PC-9 (cell line): Measurements from ENCODE around the gene IGF1. TPM values are rescaled to one million over a fixed set of nuclear protein-coding genes. Genes with fewer than 3 reads are reported as not detected.
"Not testable (repeated sequence)": the region's sequence is repeated elsewhere in the genome, so short reads cannot be mapped to it uniquely, and the experiment has no call there.

Source experiments
- BruUV-seq: library from RNA; stranded (reverse); fragments of 400-500 nt; replicated peaks from 2 replicates; lab custom pipeline; 2021; lab: Mats Ljungman, UMichigan
- CTCF ChIA-PET: fragments of 300-600 bp; sonication (Branson Sonifier 250); formaldehyde crosslinking; loops from one replicate; lab custom pipeline; 2022; ENCODE audit warnings: antibody characterized with exemption; lab: Charles Lee
- POLR2A ChIA-PET: fragments of 300-600 bp; sonication (Branson Sonifier 250); formaldehyde crosslinking; loops from one replicate; lab custom pipeline; 2022; ENCODE audit warnings: antibody characterized with exemption; ENCODE audit not compliant: unreplicated experiment; lab: Charles Lee
- DNase-seq, 2 experiments: peaks; one replicate each; pipeline versions ENCODE4 v3.0.0 to v3.0.0-alpha.2; 2015 to 2022; ENCODE audit warnings: mixed read lengths in 1 of 2
- H2AFZ ChIP-seq: fragments of 200-600 bp; sonication (generic); 2 replicates; pipeline ENCODE4 v1.8.1; 2017; ENCODE audit warnings: antibody characterized with exemption
- H3F3A ChIP-seq: fragments of 200-600 bp; sonication (generic); 2 replicates; pipeline ENCODE4 v1.8.1; 2017; ENCODE audit warnings: antibody characterized with exemption, mild to moderate bottlenecking, low read depth; ENCODE audit not compliant: insufficient read depth
- H3K27ac ChIP-seq: fragments of 200-600 bp; sonication (generic); 2 replicates; pipeline ENCODE4 v1.6.1; 2016; ENCODE audit warnings: mixed run types
- H3K27me3 ChIP-seq: fragments of 200-600 bp; sonication (generic); 2 replicates; pipeline ENCODE4 v1.6.1; 2016; ENCODE audit warnings: low read depth, mixed run types; ENCODE audit not compliant: insufficient read depth
- H3K36me3 ChIP-seq: fragments of 200-600 bp; sonication (generic); 2 replicates; pipeline ENCODE4 v1.6.1; 2016; ENCODE audit warnings: low read depth, mixed run types
- H3K4me1 ChIP-seq: fragments of 200-600 bp; sonication (generic); replicated peaks from 2 replicates; pipeline ENCODE4 v1.6.1; 2016; ENCODE audit warnings: mixed run types; ENCODE audit not compliant: insufficient read depth
- H3K4me2 ChIP-seq: fragments of 200-600 bp; sonication (generic); 2 replicates; pipeline ENCODE4 v1.6.1; 2017; ENCODE audit warnings: mixed run types
- H3K4me3 ChIP-seq: fragments of 200-600 bp; sonication (generic); 2 replicates; pipeline ENCODE4 v1.6.1; 2016; ENCODE audit warnings: mixed run types
- H3K79me2 ChIP-seq: fragments of 200-600 bp; sonication (generic); 2 replicates; pipeline ENCODE4 v1.6.1; 2017; ENCODE audit warnings: low read depth, mixed run types
- H3K9me2 ChIP-seq: fragments of 200-600 bp; sonication (generic); 2 replicates; pipeline ENCODE4 v1.8.1; 2017; ENCODE audit warnings: mild to moderate bottlenecking; ENCODE audit not compliant: insufficient read depth
- H3K9me3 ChIP-seq: fragments of 200-600 bp; sonication (generic); 2 replicates; pipeline ENCODE4 v1.8.1; 2016; ENCODE audit warnings: low read depth; ENCODE audit not compliant: insufficient read depth
- H4K20me1 ChIP-seq: fragments of 200-600 bp; sonication (generic); 2 replicates; pipeline ENCODE4 v1.8.1; 2017; ENCODE audit not compliant: insufficient read depth
- CTCF ChIP-seq: fragments of 200-600 bp; sonication (generic); conservative IDR thresholded peaks from 2 replicates; pipeline ENCODE4 v1.6.1; 2017; ENCODE audit warnings: mixed run types, antibody characterized with exemption, mild to moderate bottlenecking, moderate library complexity
- EZH2 ChIP-seq: fragments of 200-600 bp; sonication (generic); IDR thresholded peaks from 2 replicates; pipeline ENCODE4 v1.8.0; 2017; ENCODE audit warnings: antibody characterized with exemption, low read depth
- intact Hi-C: fragments of 100-400 bp; cut with micrococcal nuclease; formaldehyde crosslinking; loops from one replicate; pipeline ENCODE4 v1.10.0; 2022; ENCODE audit not compliant: unreplicated experiment
- total RNA-seq: library from RNA; stranded (reverse); gene quantifications from 2 replicates; pipeline ENCODE4 v1.2.3, GENCODE V29; 2021

The IGF1 gene
- total RNA-seq, 1 experiment from 2014 or later, result not detected

- DNase-seq, result no peak
- H3K27ac ChIP-seq, result no peak overlapping the region
- no peaks in the 10 kb centered on the region for H3K9me2 ChIP-seq
- H4K20me1 ChIP-seq, result no peaks in the 10 kb centered on the region
- H3K4me2 ChIP-seq, result no peak overlapping the region
- no peaks in the 10 kb centered on the region for H3K27me3 ChIP-seq
- no peaks in the 10 kb centered on the region for H3K9me3 ChIP-seq
- no peaks in the 10 kb centered on the region for H3F3A ChIP-seq
- BruUV-seq, result no TSS peak
- POLR2A ChIA-PET, result no interaction called here
- H2AFZ ChIP-seq, result no peak overlapping the region
- no peak for TF ChIP-seq EZH2
- no peak for TF ChIP-seq CTCF
- H3K4me1 ChIP-seq, result no peaks in the 10 kb centered on the region
- intact Hi-C loops, result no loop called here
- no peaks in the 10 kb centered on the region for H3K79me2 ChIP-seq
- H3K4me3 ChIP-seq, result no peak overlapping the region
- CTCF ChIA-PET, result no interaction called here
- H3K36me3 ChIP-seq, result no peaks in the 10 kb centered on the region
Observed at GRCh38 chr12:102452605-102453004, 27.8 kb downstream of the IGF1 start.

GRCh38 chr12:102449018-102449417 lies 31.3 kb downstream of the IGF1 start:
- POLR2A ChIA-PET, BruUV-seq: not testable (repeated sequence)

GRCh38 chr12:102447426-102447825 lies 32.9 kb downstream of the IGF1 start:
- intact Hi-C loops, H3K9me3 ChIP-seq, H3K27me3 ChIP-seq, DNase-seq, BruUV-seq, H4K20me1 ChIP-seq, CTCF ChIA-PET, H3F3A ChIP-seq, H3K4me2 ChIP-seq, H3K4me1 ChIP-seq, H3K79me2 ChIP-seq, H3K4me3 ChIP-seq, H3K9me2 ChIP-seq, H3K27ac ChIP-seq, H3K36me3 ChIP-seq, H2AFZ ChIP-seq, POLR2A ChIA-PET: not testable (repeated sequence)

More at GRCh38 chr12:102449018-102449417, 31.3 kb downstream of the IGF1 start:
- H3K36me3 ChIP-seq, CTCF ChIA-PET, H2AFZ ChIP-seq, H3K79me2 ChIP-seq, H3K9me3 ChIP-seq, H3K4me2 ChIP-seq, H3F3A ChIP-seq, H3K4me1 ChIP-seq, DNase-seq, intact Hi-C loops, H3K4me3 ChIP-seq, H3K27ac ChIP-seq, H4K20me1 ChIP-seq, H3K27me3 ChIP-seq, H3K9me2 ChIP-seq: not testable (repeated sequence)

DNA sequence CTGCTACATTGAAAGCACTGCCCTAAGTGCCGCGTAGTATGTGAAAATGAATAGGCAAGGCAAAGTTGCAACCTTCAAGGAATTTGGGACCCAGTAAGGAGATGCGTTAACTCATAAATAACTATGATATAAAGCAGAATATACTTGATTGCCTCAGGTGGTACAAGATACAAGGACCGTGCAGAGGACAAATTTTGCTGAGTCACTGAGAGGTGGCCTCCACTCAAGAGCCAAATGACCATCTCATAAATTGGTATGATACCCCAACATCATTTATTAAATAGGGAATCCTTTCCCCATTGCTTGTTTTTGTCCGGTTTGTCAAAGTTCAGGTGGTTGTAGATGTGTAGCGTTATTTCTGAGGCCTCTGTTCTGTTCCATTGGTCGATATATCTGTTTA lies 35.7 kb downstream of the IGF1 start:
- Histone ChIP-seq H2AFZ (no peak overlapping the region), H3K4me3 (no peak overlapping the region), H3K9me2 (no peaks in the 10 kb centered on the region), H3K27ac (no peak overlapping the region), H3K79me2 (no peaks in the 10 kb centered on the region), H3F3A (no peaks in the 10 kb centered on the region), H3K27me3 (no peaks in the 10 kb centered on the region), H3K4me1 (no peaks in the 10 kb centered on the region), H3K9me3 (no peaks in the 10 kb centered on the region), H3K4me2 (no peak overlapping the region), H3K36me3 (no peaks in the 10 kb centered on the region), H4K20me1 (no peaks in the 10 kb centered on the region)
- DNase-seq, result no peak
- intact Hi-C loops, result no loop called here
- ChIA-PET POLR2A (no interaction called here), CTCF (no interaction called here)
- BruUV-seq, result no TSS peak
- TF ChIP-seq EZH2, result no peak
- TF ChIP-seq CTCF, result no peak
